Measurements from ENCODE around the gene BIRC3. TPM values are rescaled to one million over a fixed set of nuclear protein-coding genes. Genes with fewer than 3 reads are reported as not detected.

BIRC3 gene
- total and polyA plus RNA-seq, 2 donors (not counting 1 experiment from before 2014, with no cell fraction given), result 107 to 428 TPM

DNA sequence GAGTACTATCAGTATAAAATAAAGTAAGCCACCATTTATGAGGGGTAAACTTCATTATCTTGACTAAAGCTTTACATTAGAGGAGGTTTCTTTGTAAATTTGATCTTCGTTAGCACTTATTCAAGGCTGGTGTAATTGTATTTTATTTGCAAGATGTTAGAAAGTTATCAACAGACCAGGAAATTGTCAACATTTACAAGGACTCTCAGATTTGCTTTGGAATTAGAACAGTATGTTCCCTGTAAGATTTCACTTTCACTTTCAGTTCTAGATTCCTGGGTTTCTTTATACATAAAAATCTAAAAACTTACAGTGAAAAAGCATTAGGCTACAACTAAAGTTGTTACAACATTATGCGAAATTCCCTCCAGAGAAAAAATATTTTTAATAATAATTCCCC is 4.6 kb upstream of the BIRC3 start:
- peaks cover 2% of the 10 kb centered on the region for H4K20me1 ChIP-seq (ENCODE audit: control insufficient read depth, insufficient read depth, low read length, poor library complexity, severe bottlenecking)
- TF ChIP-seq, protein P1, sequence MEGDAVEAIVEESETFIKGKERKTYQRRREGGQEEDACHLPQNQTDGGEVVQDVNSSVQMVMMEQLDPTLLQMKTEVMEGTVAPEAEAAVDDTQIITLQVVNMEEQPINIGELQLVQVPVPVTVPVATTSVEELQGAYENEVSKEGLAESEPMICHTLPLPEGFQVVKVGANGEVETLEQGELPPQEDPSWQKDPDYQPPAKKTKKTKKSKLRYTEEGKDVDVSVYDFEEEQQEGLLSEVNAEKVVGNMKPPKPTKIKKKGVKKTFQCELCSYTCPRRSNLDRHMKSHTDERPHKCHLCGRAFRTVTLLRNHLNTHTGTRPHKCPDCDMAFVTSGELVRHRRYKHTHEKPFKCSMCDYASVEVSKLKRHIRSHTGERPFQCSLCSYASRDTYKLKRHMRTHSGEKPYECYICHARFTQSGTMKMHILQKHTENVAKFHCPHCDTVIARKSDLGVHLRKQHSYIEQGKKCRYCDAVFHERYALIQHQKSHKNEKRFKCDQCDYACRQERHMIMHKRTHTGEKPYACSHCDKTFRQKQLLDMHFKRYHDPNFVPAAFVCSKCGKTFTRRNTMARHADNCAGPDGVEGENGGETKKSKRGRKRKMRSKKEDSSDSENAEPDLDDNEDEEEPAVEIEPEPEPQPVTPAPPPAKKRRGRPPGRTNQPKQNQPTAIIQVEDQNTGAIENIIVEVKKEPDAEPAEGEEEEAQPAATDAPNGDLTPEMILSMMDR (IDR thresholded peaks at IDR 0.05), result no peak
- no peak for TF ChIP-seq EZH2 (IDR thresholded peaks at IDR 0.05; ENCODE audit: borderline replicate concordance, insufficient read depth, low read depth, low read length, poor library complexity, severe bottlenecking)
- ChIA-PET CTCF (interaction anchor here (1.5 to 17.9 kb wide), 2 partner anchors 14 to 21 kb away, joined by 4 to 588 read pairs; no protein-coding TSS in a partner anchor), POLR2A (interaction anchor here (1.1 to 1.7 kb wide), 2 partner anchors 12 to 17 kb away, joined by 3 to 5 read pairs; no protein-coding TSS in a partner anchor)
- peak overlapping the region; percentile 96 to 98 for H3K27ac ChIP-seq (ENCODE audit: low read length in 2 of 2)
- intact Hi-C loops (cut with micrococcal nuclease), result no loop called here
- H2AFZ ChIP-seq (ENCODE audit: insufficient read depth, low read depth, low read length, poor library complexity, severe bottlenecking), result no peak overlapping the region
- H3K79me2 ChIP-seq (ENCODE audit: control insufficient read depth, insufficient read depth, low read length), result peaks cover 54% of the 10 kb centered on the region
- no peaks in the 10 kb centered on the region for H3K27me3 ChIP-seq (replicated peaks in 1 of 4; ENCODE audit: control extremely low read depth in 1 of 4, control insufficient read depth in 3 of 4, insufficient read depth in 4 of 4, low read length in 3 of 4)
- H3K9me3 Mint-ChIP-seq (ENCODE audit: insufficient read depth), result no peaks in the 10 kb centered on the region
- peak overlapping the region; percentile 35 for H3K4me3 Mint-ChIP-seq
- H3K4me1 Mint-ChIP-seq, result peaks cover 58% of the 10 kb centered on the region
- peak overlapping the region in 1 of 5 experiments; percentile 42 for H3K4me3 ChIP-seq (ENCODE audit: control extremely low read depth in 1 of 5, extremely low read depth in 1 of 5, insufficient read depth in 1 of 5, low read depth in 2 of 5, low read length in 4 of 5)
- DNase-seq (no peak), ATAC-seq (ENCODE audit: low read depth) (no peak)
- peak overlapping the region; percentile 57 for H3K27ac Mint-ChIP-seq
- H3K27me3 Mint-ChIP-seq, result no peaks in the 10 kb centered on the region
- peak overlapping the region; percentile 38 for H3K9ac ChIP-seq (ENCODE audit: low read length)
- H3K4me2 ChIP-seq (replicated peaks; ENCODE audit: low read depth, low read length, poor library complexity, severe bottlenecking), result peak overlapping the region; percentile 72
- no CpG with 5 or more reads among the region's 2 CpGs for WGBS (ENCODE audit: insufficient coverage)
- peaks cover 0 to 7% (median 0%) of the 10 kb centered on the region in 3 donors for H3K9me3 ChIP-seq (ENCODE audit: control extremely low read depth in 1 of 3, control insufficient read depth in 2 of 3, insufficient read depth in 1 of 3, low read length in 2 of 3)
- peaks cover 61 to 71% of the 10 kb centered on the region in 2 donors for H3K4me1 ChIP-seq (ENCODE audit: control insufficient read depth in 2 of 2, insufficient read depth in 2 of 2, low read length in 2 of 2)
- no peaks in the 10 kb centered on the region for H3K36me3 ChIP-seq (replicated peaks in 1 of 2; ENCODE audit: control extremely low read depth in 1 of 2, control insufficient read depth in 1 of 2, extremely low read depth in 1 of 2, insufficient read depth in 2 of 2, low read length in 1 of 2)

DNA sequence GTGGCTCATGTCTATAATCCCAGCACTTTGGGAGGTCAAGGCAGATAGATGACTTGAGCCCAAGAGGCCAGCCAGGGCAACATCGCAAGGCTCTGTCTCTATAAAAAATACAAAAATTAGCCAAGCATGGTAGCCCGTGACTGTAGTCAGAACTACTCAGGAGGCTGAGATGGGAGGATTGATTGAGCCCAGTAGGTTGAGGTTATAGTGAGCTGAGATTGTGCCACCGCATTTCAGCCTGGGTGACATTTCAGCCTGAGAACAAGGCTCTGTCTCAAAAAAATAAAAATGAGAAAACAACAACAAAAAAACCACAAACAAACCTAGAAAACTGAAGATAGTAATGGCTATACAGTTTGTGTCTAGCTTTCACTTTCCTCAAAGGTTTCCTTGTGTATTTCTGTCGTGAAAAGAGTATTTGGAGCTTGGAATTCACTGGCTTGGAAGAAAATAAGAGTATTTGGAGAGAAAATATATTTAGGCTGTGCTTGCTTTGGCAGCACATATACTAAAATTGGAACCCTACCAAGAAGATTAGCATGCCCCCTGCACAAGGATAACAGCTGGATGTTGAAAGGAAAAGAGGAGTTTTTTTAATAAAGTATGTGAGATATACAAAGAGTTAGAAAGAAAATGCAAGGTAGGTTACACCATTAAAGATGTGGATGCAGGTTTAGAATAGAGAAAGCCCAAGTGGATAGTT is 3.9 kb upstream of the BIRC3 start:
- Mint-ChIP-seq H3K4me3 (peak overlapping the region; percentile 69), H3K27me3 (no peaks in the 10 kb centered on the region), H3K27ac (peak overlapping the region; percentile 84), H3K9me3 (ENCODE audit: insufficient read depth) (no peaks in the 10 kb centered on the region), H3K4me1 (peaks cover 55% of the 10 kb centered on the region)
- CTCF ChIA-PET, result interaction anchor here (1.1 to 17.9 kb wide), 2 partner anchors 22 to 138 kb away, joined by 4 to 588 read pairs; no protein-coding TSS in a partner anchor
- Histone ChIP-seq H3K4me3 (ENCODE audit: control extremely low read depth in 1 of 5, extremely low read depth in 1 of 5, insufficient read depth in 1 of 5, low read depth in 2 of 5, low read length in 4 of 5) (peak overlapping the region in 1 of 5 experiments; percentile 42), H2AFZ (ENCODE audit: insufficient read depth, low read depth, low read length, poor library complexity, severe bottlenecking) (peak overlapping the region; percentile 56), H4K20me1 (ENCODE audit: control insufficient read depth, insufficient read depth, low read length, poor library complexity, severe bottlenecking) (peaks cover 9% of the 10 kb centered on the region), H3K9me3 (ENCODE audit: control extremely low read depth in 1 of 3, control insufficient read depth in 2 of 3, insufficient read depth in 1 of 3, low read length in 2 of 3) (peaks cover 0 to 7% (median 0%) of the 10 kb centered on the region in 3 donors), H3K36me3 (replicated peaks in 1 of 2; ENCODE audit: control extremely low read depth in 1 of 2, control insufficient read depth in 1 of 2, extremely low read depth in 1 of 2, insufficient read depth in 2 of 2, low read length in 1 of 2) (no peaks in the 10 kb centered on the region), H3K9ac (ENCODE audit: low read length) (peak overlapping the region; percentile 38), H3K27ac (ENCODE audit: low read length in 2 of 2) (peak overlapping the region; percentile 96 to 98), H3K79me2 (ENCODE audit: control insufficient read depth, insufficient read depth, low read length) (peaks cover 61% of the 10 kb centered on the region), H3K27me3 (replicated peaks in 1 of 4; ENCODE audit: control extremely low read depth in 1 of 4, control insufficient read depth in 3 of 4, insufficient read depth in 4 of 4, low read length in 3 of 4) (no peaks in the 10 kb centered on the region), H3K4me2 (replicated peaks; ENCODE audit: low read depth, low read length, poor library complexity, severe bottlenecking) (peak overlapping the region; percentile 72), H3K4me1 (ENCODE audit: control insufficient read depth in 2 of 2, insufficient read depth in 2 of 2, low read length in 2 of 2) (peaks cover 57 to 64% of the 10 kb centered on the region in 2 donors)
- DNase-seq (no peak), ATAC-seq (ENCODE audit: low read depth) (no peak)
- POLR2A ChIA-PET, result interaction anchor here (1.1 to 1.7 kb wide), 3 partner anchors 13 to 19 kb away, joined by 3 to 5 read pairs (median 4); no protein-coding TSS in a partner anchor
- intact Hi-C loops (cut with micrococcal nuclease), result no loop called here
- no CpG with 5 or more reads among the region's 4 CpGs for WGBS (ENCODE audit: insufficient coverage)
- TF ChIP-seq EZH2 (IDR thresholded peaks at IDR 0.05; ENCODE audit: borderline replicate concordance, insufficient read depth, low read depth, low read length, poor library complexity, severe bottlenecking), result no peak
- TF ChIP-seq, protein P1 (IDR thresholded peaks at IDR 0.05), result no peak

Data from B cell (primary cell).